Suprapubic skin (tissue), 4 donors: ENCODE data around the gene LHFPL4. TPM values are rescaled to one million over a fixed set of nuclear protein-coding genes. Genes with fewer than 3 reads are reported as not detected.
"Not testable (repeated sequence)": the region's sequence is repeated elsewhere in the genome, so short reads cannot be mapped to it uniquely, and the experiment has no call there.

Experiments
- DNase-seq, 2 donors: peaks; one replicate each; pipeline ENCODE4 v3.0.0-alpha.2; 2019; ENCODE audit warnings: low spot score in 2 of 2
- H3K27ac ChIP-seq: fragments of 200-600 bp; sonication (generic); one replicate; pipeline ENCODE4 v1.5.1; 2019
- H3K27me3 ChIP-seq: fragments of 200-600 bp; sonication (generic); one replicate; pipeline ENCODE4 v1.5.1; 2019
- H3K36me3 ChIP-seq: fragments of 200-600 bp; sonication (generic); one replicate; pipeline ENCODE4 v1.5.1; 2019
- H3K4me1 ChIP-seq: fragments of 200-600 bp; sonication (generic); one replicate; pipeline ENCODE4 v1.5.1; 2019
- H3K4me3 ChIP-seq: fragments of 200-600 bp; sonication (generic); one replicate; pipeline ENCODE4 v1.5.1; 2019; ENCODE audit warnings: mild to moderate bottlenecking
- H3K9me3 ChIP-seq: fragments of 200-600 bp; sonication (generic); one replicate; pipeline ENCODE4 v1.5.1; 2019
- CTCF ChIP-seq, 2 donors: fragments of 200-600 bp in 1 of 2; fragments of 450-650 bp in 1 of 2; sonication (generic) in 1 of 2; IDR thresholded peaks; one replicate each; pipeline ENCODE4 v1.5.1; 2016 to 2019; ENCODE audit warnings: antibody characterized with exemption in 2 of 2, mild to moderate bottlenecking in 1 of 2, moderate library complexity in 1 of 2
- EP300 ChIP-seq: sonication (generic); formaldehyde crosslinking; IDR thresholded peaks from one replicate; pipeline ENCODE4 v1.6.1; 2017; ENCODE audit warnings: antibody characterized with exemption
- POLR2A ChIP-seq, 2 donors: fragments of 450-650 bp; IDR thresholded peaks; one replicate each; pipeline ENCODE4 v1.6.1; 2017; ENCODE audit warnings: antibody characterized with exemption in 2 of 2, mild to moderate bottlenecking in 2 of 2, moderate library complexity in 2 of 2
- POLR2AphosphoS5 ChIP-seq, 3 donors: sonication (generic); formaldehyde crosslinking; IDR thresholded peaks; one replicate each; pipeline ENCODE4 v1.6.1; 2017; ENCODE audit warnings: antibody characterized with exemption in 3 of 3
- WGBS: methylation state at CpG from one replicate; pipeline ENCODE4 v1.1.5; 2018; 5-methylcytosine and 5-hydroxymethylcytosine counted together
- total RNA-seq, 4 donors: library from RNA; depleted of rRNA; stranded (reverse); fragments of >200 nt; gene quantifications; one replicate each; pipeline ENCODE4 v1.1.0, GENCODE V29; 2016

Gene LHFPL4
- total RNA-seq, 4 donors from 2014 or later, result 0.19 TPM; not detected in 3

DNA sequence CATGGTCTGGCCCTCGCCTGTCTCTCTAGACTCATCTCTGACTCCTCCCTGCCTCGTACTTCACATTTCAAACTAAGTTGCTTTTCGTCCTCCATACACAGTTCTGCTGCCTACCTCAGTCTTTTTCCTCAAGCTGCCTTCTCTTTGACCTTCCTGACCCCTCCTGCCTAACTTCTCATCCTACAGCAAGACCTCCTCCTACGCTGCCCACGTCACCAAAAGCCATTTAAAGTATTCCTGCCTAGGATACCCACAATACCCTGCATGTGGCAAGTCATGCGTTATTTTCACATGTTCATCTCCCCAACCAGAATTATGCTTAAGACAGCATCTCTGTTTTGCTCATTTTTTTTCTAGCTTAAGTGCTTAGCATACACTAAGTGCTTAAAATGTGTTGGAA lies 56.7 kb downstream of the LHFPL4 start:
- DNase-seq, result no peak
- TF ChIP-seq EP300 (no peak), POLR2AphosphoS5 (IDR thresholded peaks at IDR 0.05) (no peak), POLR2A (IDR thresholded peaks at IDR 0.05) (no peak), CTCF (IDR thresholded peaks at IDR 0.05) (no peak)
- H3K4me3 ChIP-seq, result no peak overlapping the region
- no peaks in the 10 kb centered on the region for H3K36me3 ChIP-seq
- no peak overlapping the region for H3K27ac ChIP-seq
- WGBS, result 79% methylated on average over 6 of the region's 6 CpGs
- peaks cover 23% of the 10 kb centered on the region for H3K27me3 ChIP-seq
- no peaks in the 10 kb centered on the region for H3K9me3 ChIP-seq
- peaks cover 18% of the 10 kb centered on the region for H3K4me1 ChIP-seq

DNA sequence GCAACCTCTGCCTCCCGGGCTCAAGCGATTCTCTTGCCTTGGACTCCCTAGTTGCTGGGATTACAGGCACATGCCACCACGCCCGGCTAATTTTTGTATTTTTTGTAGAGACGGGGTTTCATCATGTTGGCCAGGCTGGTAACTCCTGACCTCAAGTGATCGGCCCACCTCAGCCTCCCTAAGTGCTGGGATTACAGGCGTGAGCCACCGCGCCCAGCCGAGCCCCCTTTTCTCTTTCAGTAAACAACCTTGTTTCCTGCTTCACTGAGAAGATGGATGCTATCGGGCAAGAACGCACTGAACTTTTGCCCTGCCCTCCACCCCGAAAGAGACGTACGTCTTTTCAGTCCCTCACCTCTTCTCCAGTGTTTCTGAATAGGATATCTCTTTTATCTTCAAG lies 59.6 kb downstream of the LHFPL4 start:
- WGBS, result 95% methylated on average over 15 of the region's 15 CpGs
- not testable (repeated sequence) for H3K36me3 ChIP-seq, H3K4me3 ChIP-seq, DNase-seq, H3K4me1 ChIP-seq, H3K9me3 ChIP-seq, H3K27me3 ChIP-seq, H3K27ac ChIP-seq

- WGBS, result 73% methylated on average over 3 of the region's 3 CpGs
- Histone ChIP-seq H3K9me3 (no peaks in the 10 kb centered on the region), H3K27ac (no peak overlapping the region), H3K36me3 (peaks cover 4% of the 10 kb centered on the region), H3K4me3 (no peak overlapping the region), H3K4me1 (no peaks in the 10 kb centered on the region), H3K27me3 (no peaks in the 10 kb centered on the region)
- no peak for DNase-seq
- TF ChIP-seq CTCF (IDR thresholded peaks at IDR 0.05) (no peak), POLR2AphosphoS5 (IDR thresholded peaks at IDR 0.05) (no peak), EP300 (no peak), POLR2A (IDR thresholded peaks at IDR 0.05) (no peak)
These were observed 62.1 kb downstream of the LHFPL4 start for GRCh38 chr3:9491506-9491905.

GRCh38 chr3:9485248-9485647 lies 68.4 kb downstream of the LHFPL4 start:
- Histone ChIP-seq H3K4me3 (no peak overlapping the region), H3K36me3 (peaks cover 47% of the 10 kb centered on the region), H3K4me1 (no peaks in the 10 kb centered on the region), H3K9me3 (no peaks in the 10 kb centered on the region), H3K27ac (no peak overlapping the region), H3K27me3 (no peaks in the 10 kb centered on the region)
- 88% methylated on average over 1 of the region's 1 CpG for WGBS
- TF ChIP-seq POLR2AphosphoS5 (IDR thresholded peaks at IDR 0.05) (no peak), CTCF (IDR thresholded peaks at IDR 0.05) (no peak), POLR2A (IDR thresholded peaks at IDR 0.05) (no peak), EP300 (no peak)
- no peak for DNase-seq

DNA sequence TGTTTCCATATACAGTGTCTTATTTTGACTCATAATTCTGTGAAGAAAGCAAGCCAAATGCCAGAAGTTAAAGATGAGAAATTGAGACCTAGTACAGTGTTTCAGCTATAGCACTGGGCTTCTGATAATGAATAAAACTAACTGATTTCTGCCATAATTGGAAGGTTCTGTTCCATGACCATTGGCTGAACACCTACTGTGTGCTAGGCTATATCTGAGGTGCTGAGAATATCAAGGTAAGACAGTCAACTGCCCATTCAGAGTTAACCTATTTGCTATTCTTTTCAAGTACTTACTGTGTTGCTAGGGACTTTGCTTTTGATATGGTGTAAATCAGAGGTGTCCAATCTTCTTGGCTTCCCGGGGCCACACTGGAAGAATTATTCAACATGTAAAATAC lies 73.4 kb downstream of the LHFPL4 start:
- TF ChIP-seq POLR2AphosphoS5 (IDR thresholded peaks at IDR 0.05) (no peak), CTCF (IDR thresholded peaks at IDR 0.05) (no peak), EP300 (no peak), POLR2A (IDR thresholded peaks at IDR 0.05) (no peak)
- Histone ChIP-seq H3K36me3 (peaks cover 81% of the 10 kb centered on the region), H3K9me3 (no peaks in the 10 kb centered on the region), H3K4me3 (no peak overlapping the region), H3K27me3 (no peaks in the 10 kb centered on the region), H3K27ac (no peak overlapping the region), H3K4me1 (no peaks in the 10 kb centered on the region)
- 89% methylated on average over 1 of the region's 1 CpG for WGBS
- no peak for DNase-seq

- no peak for DNase-seq
- H3K27ac ChIP-seq, result no peak overlapping the region
- no peaks in the 10 kb centered on the region for H3K4me1 ChIP-seq
- TF ChIP-seq EP300, result no peak
- TF ChIP-seq CTCF (IDR thresholded peaks at IDR 0.05), result no peak
- TF ChIP-seq POLR2AphosphoS5 (IDR thresholded peaks at IDR 0.05), result no peak
- no peak for TF ChIP-seq POLR2A (IDR thresholded peaks at IDR 0.05)
- H3K36me3 ChIP-seq, result peaks cover 95% of the 10 kb centered on the region
- no peaks in the 10 kb centered on the region for H3K27me3 ChIP-seq
- H3K4me3 ChIP-seq, result no peak overlapping the region
- no peaks in the 10 kb centered on the region for H3K9me3 ChIP-seq
- WGBS, result 93% methylated on average over 5 of the region's 5 CpGs
These were observed 76.7 kb downstream of the LHFPL4 start for GRCh38 chr3:9476935-9477334.
